HCT116 (cell line): ENCODE measurements around the gene SFXN5. TPM values are rescaled to one million over a fixed set of nuclear protein-coding genes. Genes with fewer than 3 reads are reported as not detected.

ENCODE experiments used
- ATAC-seq: fragments of 200-7000 bp; cut with Tn5 transposase; 2 replicates; pipeline ENCODE4 v1.9.1; 2020; ENCODE audit warnings: mild to moderate bottlenecking, moderate library complexity
- BruUV-seq: library from RNA; stranded (reverse); fragments of 400-500 nt; replicated peaks from 2 replicates; lab custom pipeline; 2021; lab: Mats Ljungman, UMichigan
- CTCF ChIA-PET: fragments of 300-600 bp; sonication (Branson Sonifier 250); formaldehyde crosslinking; loops from one replicate; lab custom pipeline; 2021; ENCODE audit warnings: antibody characterized with exemption; lab: Charles Lee
- POLR2A ChIA-PET: fragments of 300-600, 350-600 bp; sonication (Branson Sonifier 250); formaldehyde crosslinking; loops from one replicate; lab custom pipeline; 2021; ENCODE audit warnings: antibody characterized with exemption; lab: Charles Lee
- RAD21 ChIA-PET, 2 experiments: fragments of 300-600 bp; sonication (Branson Sonifier 250); formaldehyde crosslinking; loops; one replicate each; lab custom pipeline; 2023; ENCODE audit warnings: low total read pairs in 2 of 2; ENCODE audit not compliant: uncharacterized antibody in 2 of 2, unreplicated experiment in 2 of 2, low non-redundant PET in 1 of 2; lab: Charles Lee
- DNase-seq: peaks from one replicate; pipeline ENCODE4 v3.0.0-alpha.2; 2010; ENCODE audit warnings: low read depth, low spot score
- H2AFZ ChIP-seq: fragments of 200-600 bp; shearing (Covaris generic), sonication (generic); 2 replicates; pipeline ENCODE4 v1.6.1; 2017; ENCODE audit warnings: low read depth, mixed run types, mixed read lengths, antibody characterized with exemption, low read length; ENCODE audit not compliant: poor library complexity, severe bottlenecking
- H3K27ac ChIP-seq: 2 replicates; pipeline ENCODE4 v1.5.1; 2012; ENCODE audit warnings: low read depth, low read length
- H3K27me3 ChIP-seq: fragments of 200-600 bp; sonication (generic); 2 replicates; pipeline ENCODE4 v1.6.1; 2016; ENCODE audit warnings: mixed run types, low read length, mixed read lengths; ENCODE audit not compliant: insufficient read depth
- H3K36me3 ChIP-seq, 2 experiments: fragments of 200-500 bp in 1 of 2; fragments of 200-600 bp in 1 of 2; sonication (Bioruptor generic) in 1 of 2; sonication (generic) in 1 of 2; 2 replicates each; pipeline versions ENCODE4 v1.5.1 to v1.6.1; 2014 to 2016; ENCODE audit warnings: low read length in 2 of 2, inconsistent platforms in 1 of 2, mixed read lengths in 1 of 2, mixed run types in 1 of 2; ENCODE audit not compliant: insufficient read depth in 2 of 2, control insufficient read depth in 1 of 2
- H3K4me1 ChIP-seq, 2 experiments: fragments of 200-600 bp in 1 of 2; sonication (generic) in 1 of 2; 2 replicates each; pipeline versions ENCODE4 v1.5.1 to v1.6.1; 2012 to 2017; ENCODE audit warnings: low read length in 2 of 2, inconsistent platforms in 1 of 2, mild to moderate bottlenecking in 1 of 2, mixed read lengths in 1 of 2, mixed run types in 1 of 2, moderate library complexity in 1 of 2; ENCODE audit not compliant: insufficient read depth in 2 of 2, control insufficient read depth in 1 of 2
- H3K4me2 ChIP-seq: fragments of 200-600 bp; sonication (generic); 2 replicates; pipeline ENCODE4 v1.6.1; 2017; ENCODE audit warnings: mixed run types, low read length, mixed read lengths
- H3K4me3 ChIP-seq, 2 experiments: fragments of 200-600 bp in 1 of 2; sonication (generic) in 1 of 2; replicated peaks in 1 of 2; 2 replicates each; pipeline ENCODE4 v1.5.1; 2011 to 2016; ENCODE audit warnings: low read length in 2 of 2, control low read depth in 1 of 2, low read depth in 1 of 2, mild to moderate bottlenecking in 1 of 2, mixed read lengths in 1 of 2, mixed run types in 1 of 2
- H3K79me2 ChIP-seq: fragments of 200-600 bp; sonication (generic); 2 replicates; pipeline ENCODE4 v1.6.1; 2017; ENCODE audit warnings: mild to moderate bottlenecking, mixed run types, low read length, moderate library complexity, mixed read lengths; ENCODE audit not compliant: insufficient read depth
- H3K9ac ChIP-seq: fragments of 200-600 bp; sonication (generic); 2 replicates; pipeline ENCODE4 v1.6.1; 2016; ENCODE audit warnings: low read length, mixed read lengths
- H3K9me2 ChIP-seq: fragments of 200-600 bp; sonication (generic), shearing (Covaris generic); 2 replicates; pipeline ENCODE4 v1.6.1; 2017; ENCODE audit warnings: mixed run types, mild to moderate bottlenecking, moderate library complexity; ENCODE audit not compliant: insufficient read depth
- H3K9me3 ChIP-seq, 2 experiments: fragments of 200-500 bp in 1 of 2; fragments of 200-600 bp in 1 of 2; sonication (Bioruptor generic) in 1 of 2; sonication (generic) in 1 of 2; 2 replicates each; pipeline ENCODE4 v1.6.1; 2014 to 2017; ENCODE audit warnings: low read length in 2 of 2, mixed read lengths in 2 of 2, inconsistent platforms in 1 of 2, low read depth in 1 of 2, mild to moderate bottlenecking in 1 of 2, mixed run types in 1 of 2, moderate library complexity in 1 of 2; ENCODE audit not compliant: control insufficient read depth in 1 of 2, insufficient read depth in 1 of 2
- H4K20me1 ChIP-seq: fragments of 200-600 bp; sonication (generic), shearing (Covaris generic); 2 replicates; pipeline ENCODE4 v1.6.1; 2017; ENCODE audit warnings: mixed run types, mild to moderate bottlenecking, moderate library complexity; ENCODE audit not compliant: insufficient read depth
- CBX3 ChIP-seq: IDR thresholded peaks from 2 replicates; pipeline ENCODE4 v1.6.1; 2012; ENCODE audit warnings: low read depth
- CEBPB ChIP-seq: IDR thresholded peaks from 2 replicates; pipeline ENCODE4 v1.6.1; 2012; ENCODE audit warnings: low read depth
- EGR1 ChIP-seq: IDR thresholded peaks from 2 replicates; pipeline ENCODE4 v1.6.1; 2012; ENCODE audit warnings: low read depth
- EZH2 ChIP-seq: fragments of 200-600 bp; sonication (generic); IDR thresholded peaks from 2 replicates; pipeline ENCODE4 v1.6.1; 2017; ENCODE audit warnings: antibody characterized with exemption, mixed run types
- EZH2phosphoT487 ChIP-seq: fragments of 200-600 bp; IDR thresholded peaks from 2 replicates; pipeline ENCODE4 v1.6.1; 2018; ENCODE audit warnings: antibody characterized with exemption, borderline replicate concordance
- JUND ChIP-seq: IDR thresholded peaks from 2 replicates; pipeline ENCODE4 v1.6.1; 2012
- POLR2A ChIP-seq: IDR thresholded peaks from 2 replicates; pipeline ENCODE4 v1.7.0; 2011; ENCODE audit warnings: borderline replicate concordance; ENCODE audit not compliant: insufficient read depth, insufficient read length; ENCODE audit errors: extremely low read depth
- SIN3A ChIP-seq: IDR thresholded peaks from 2 replicates; pipeline ENCODE4 v1.6.1; 2012; ENCODE audit warnings: low read depth
- SP1 ChIP-seq: IDR thresholded peaks from 2 replicates; pipeline ENCODE4 v1.6.1; 2012; ENCODE audit warnings: low read depth
- YY1 ChIP-seq: IDR thresholded peaks from 2 replicates; pipeline ENCODE4 v1.6.1; 2011; ENCODE audit warnings: low read length, low read depth, moderate library complexity, mild to moderate bottlenecking; ENCODE audit not compliant: insufficient replicate concordance; ENCODE audit errors: extremely low read depth
- ZNF274 ChIP-seq: fragments of 200-500 bp; sonication (Bioruptor generic); IDR thresholded peaks from 2 replicates; pipeline ENCODE4 v1.6.1; 2014; ENCODE audit warnings: mild to moderate bottlenecking, low read depth, low read length, inconsistent platforms
- intact Hi-C: fragments of 100-400 bp; cut with micrococcal nuclease; formaldehyde crosslinking; loops from 2 replicates; pipeline ENCODE4 v1.10.0; 2022
- total RNA-seq: library from RNA; stranded (reverse); gene quantifications from one replicate; pipeline ENCODE4 v1.2.1, GENCODE V29; 2021; ENCODE audit not compliant: unreplicated experiment
- TF ChIP-seq, protein P1 (sequence below), 3 experiments: fragments of 200-600 bp in 1 of 3; sonication (generic) in 1 of 3; IDR thresholded peaks in 2 of 3; conservative IDR thresholded peaks in 1 of 3; 2 replicates each; pipeline ENCODE4 v1.5.1; 2012 to 2017; ENCODE audit warnings: low read depth in 2 of 3, low read length in 2 of 3, antibody characterized with exemption in 1 of 3, borderline replicate concordance in 1 of 3, control low read depth in 1 of 3, mild to moderate bottlenecking in 1 of 3, mixed read lengths in 1 of 3, mixed run types in 1 of 3, moderate library complexity in 1 of 3; ENCODE audit not compliant: insufficient read depth in 1 of 3
- TF ChIP-seq, protein P2 (sequence below): IDR thresholded peaks from 2 replicates; pipeline ENCODE4 v1.6.1; 2012
- TF ChIP-seq, protein P3 (sequence below): IDR thresholded peaks from 2 replicates; pipeline ENCODE4 v1.6.1; 2011; ENCODE audit warnings: mild to moderate bottlenecking, low read length, moderate library complexity; ENCODE audit not compliant: insufficient replicate concordance; ENCODE audit errors: extremely low read depth

The SFXN5 gene
- total RNA-seq, 1 experiment from 2014 or later: 10.0 TPM

DNA sequence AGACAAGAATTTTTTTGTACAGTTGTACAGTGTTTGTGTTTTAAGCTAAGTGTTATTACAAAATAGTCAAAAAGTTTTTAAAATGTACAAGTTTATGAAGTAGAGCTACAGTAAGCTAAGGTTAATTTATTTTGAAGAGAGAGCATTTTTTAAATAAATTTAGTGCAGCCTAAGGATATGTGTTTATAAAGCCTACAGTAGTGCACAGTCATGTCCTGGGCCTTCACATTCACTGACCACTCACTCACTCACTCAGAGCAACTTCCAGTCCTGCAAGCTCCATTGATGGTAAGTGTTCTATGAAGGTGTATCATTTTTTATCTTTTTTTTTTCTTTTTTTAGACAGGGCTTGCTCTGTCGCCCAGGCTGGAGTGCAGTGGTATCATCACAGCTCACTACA, 44.2 kb downstream of the SFXN5 start:
- Histone ChIP-seq H2AFZ (no peak overlapping the region), H3K4me3 (no peak overlapping the region), H3K27me3 (no peaks in the 10 kb centered on the region), H4K20me1 (no peaks in the 10 kb centered on the region), H3K79me2 (no peaks in the 10 kb centered on the region), H3K9ac (no peak overlapping the region), H3K4me2 (no peak overlapping the region), H3K36me3 (no peaks in the 10 kb centered on the region), H3K9me2 (no peaks in the 10 kb centered on the region), H3K9me3 (no peaks in the 10 kb centered on the region), H3K27ac (no peak overlapping the region), H3K4me1 (peaks cover 0 to 3% of the 10 kb centered on the region in 2 experiments; a peak in 2 of 4 replicates)
- ATAC-seq (no peak), DNase-seq (no peak)
- no TSS peak for BruUV-seq
- ChIA-PET POLR2A (no interaction called here), RAD21 (no interaction called here), CTCF (no interaction called here)
- no peak for TF ChIP-seq POLR2A
- no peak for TF ChIP-seq SP1
- TF ChIP-seq ZNF274: no peak
- TF ChIP-seq YY1: no peak
- TF ChIP-seq, protein P1, sequence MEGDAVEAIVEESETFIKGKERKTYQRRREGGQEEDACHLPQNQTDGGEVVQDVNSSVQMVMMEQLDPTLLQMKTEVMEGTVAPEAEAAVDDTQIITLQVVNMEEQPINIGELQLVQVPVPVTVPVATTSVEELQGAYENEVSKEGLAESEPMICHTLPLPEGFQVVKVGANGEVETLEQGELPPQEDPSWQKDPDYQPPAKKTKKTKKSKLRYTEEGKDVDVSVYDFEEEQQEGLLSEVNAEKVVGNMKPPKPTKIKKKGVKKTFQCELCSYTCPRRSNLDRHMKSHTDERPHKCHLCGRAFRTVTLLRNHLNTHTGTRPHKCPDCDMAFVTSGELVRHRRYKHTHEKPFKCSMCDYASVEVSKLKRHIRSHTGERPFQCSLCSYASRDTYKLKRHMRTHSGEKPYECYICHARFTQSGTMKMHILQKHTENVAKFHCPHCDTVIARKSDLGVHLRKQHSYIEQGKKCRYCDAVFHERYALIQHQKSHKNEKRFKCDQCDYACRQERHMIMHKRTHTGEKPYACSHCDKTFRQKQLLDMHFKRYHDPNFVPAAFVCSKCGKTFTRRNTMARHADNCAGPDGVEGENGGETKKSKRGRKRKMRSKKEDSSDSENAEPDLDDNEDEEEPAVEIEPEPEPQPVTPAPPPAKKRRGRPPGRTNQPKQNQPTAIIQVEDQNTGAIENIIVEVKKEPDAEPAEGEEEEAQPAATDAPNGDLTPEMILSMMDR (IDR thresholded peaks at IDR 0.05 in 2 of 3, conservative IDR thresholded peaks at IDR 0.05 in 1 of 3; ENCODE audit: borderline replicate concordance in 1 of 3, insufficient read depth in 1 of 3, low read depth in 2 of 3, low read length in 2 of 3): no peak
- TF ChIP-seq SIN3A: no peak
- intact Hi-C loops: no loop called here

DNA sequence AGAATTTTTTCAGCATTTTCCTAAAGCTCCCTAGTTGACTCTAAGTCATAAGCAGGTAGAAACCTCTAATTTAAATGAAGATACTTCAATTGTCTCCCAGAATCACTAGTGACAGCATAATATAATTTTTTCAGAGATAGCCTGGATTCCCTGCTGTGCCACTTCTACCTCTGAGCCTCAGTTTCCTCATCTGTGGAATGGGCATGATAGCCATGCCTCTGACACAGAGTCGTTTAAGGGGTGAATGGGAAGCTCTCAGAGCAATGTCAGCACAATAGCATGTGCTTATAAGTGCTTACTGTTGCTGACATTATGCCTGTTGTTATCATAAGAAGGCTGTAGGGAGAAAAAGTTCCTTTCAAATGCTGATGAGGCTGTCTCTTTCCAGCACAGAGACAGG, 48.0 kb downstream of the SFXN5 start:
- ChIA-PET RAD21 (no interaction called here), POLR2A (no interaction called here), CTCF (no interaction called here)
- no peaks in the 10 kb centered on the region for H4K20me1 ChIP-seq
- ATAC-seq (no peak), DNase-seq (no peak)
- no peaks in the 10 kb centered on the region for H3K79me2 ChIP-seq
- no peak overlapping the region for H3K9ac ChIP-seq
- no peak overlapping the region for H3K4me3 ChIP-seq
- H3K4me2 ChIP-seq: no peak overlapping the region
- H3K27ac ChIP-seq: no peak overlapping the region
- no peaks in the 10 kb centered on the region for H3K27me3 ChIP-seq
- H3K9me2 ChIP-seq: no peaks in the 10 kb centered on the region
- no peaks in the 10 kb centered on the region for H3K36me3 ChIP-seq
- intact Hi-C loops: no loop called here
- peaks cover 7 to 11% of the 10 kb centered on the region in 2 experiments; a peak in 3 of 4 replicates for H3K4me1 ChIP-seq
- no peaks in the 10 kb centered on the region for H3K9me3 ChIP-seq
- no TSS peak for BruUV-seq
- H2AFZ ChIP-seq: no peak overlapping the region
- TF ChIP-seq EGR1: no peak
- TF ChIP-seq CEBPB: no peak
- TF ChIP-seq, protein P2, sequence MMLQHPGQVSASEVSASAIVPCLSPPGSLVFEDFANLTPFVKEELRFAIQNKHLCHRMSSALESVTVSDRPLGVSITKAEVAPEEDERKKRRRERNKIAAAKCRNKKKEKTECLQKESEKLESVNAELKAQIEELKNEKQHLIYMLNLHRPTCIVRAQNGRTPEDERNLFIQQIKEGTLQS: no peak
- no peak for TF ChIP-seq JUND
- no peak for TF ChIP-seq CBX3
- no peak for TF ChIP-seq EZH2phosphoT487
- TF ChIP-seq, protein P1 (IDR thresholded peaks at IDR 0.05 in 2 of 3, conservative IDR thresholded peaks at IDR 0.05 in 1 of 3; ENCODE audit: borderline replicate concordance in 1 of 3, insufficient read depth in 1 of 3, low read depth in 2 of 3, low read length in 2 of 3): no peak
- TF ChIP-seq, protein P3, sequence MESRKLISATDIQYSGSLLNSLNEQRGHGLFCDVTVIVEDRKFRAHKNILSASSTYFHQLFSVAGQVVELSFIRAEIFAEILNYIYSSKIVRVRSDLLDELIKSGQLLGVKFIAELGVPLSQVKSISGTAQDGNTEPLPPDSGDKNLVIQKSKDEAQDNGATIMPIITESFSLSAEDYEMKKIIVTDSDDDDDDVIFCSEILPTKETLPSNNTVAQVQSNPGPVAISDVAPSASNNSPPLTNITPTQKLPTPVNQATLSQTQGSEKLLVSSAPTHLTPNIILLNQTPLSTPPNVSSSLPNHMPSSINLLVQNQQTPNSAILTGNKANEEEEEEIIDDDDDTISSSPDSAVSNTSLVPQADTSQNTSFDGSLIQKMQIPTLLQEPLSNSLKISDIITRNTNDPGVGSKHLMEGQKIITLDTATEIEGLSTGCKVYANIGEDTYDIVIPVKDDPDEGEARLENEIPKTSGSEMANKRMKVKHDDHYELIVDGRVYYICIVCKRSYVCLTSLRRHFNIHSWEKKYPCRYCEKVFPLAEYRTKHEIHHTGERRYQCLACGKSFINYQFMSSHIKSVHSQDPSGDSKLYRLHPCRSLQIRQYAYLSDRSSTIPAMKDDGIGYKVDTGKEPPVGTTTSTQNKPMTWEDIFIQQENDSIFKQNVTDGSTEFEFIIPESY: no peak
- TF ChIP-seq YY1: no peak
- TF ChIP-seq EZH2: no peak
